Measurements from ENCODE around the gene LRP1.

LRP1 gene

GRCh38 chr12:57171668-57172067, 43.4 kb downstream of the LRP1 start:
- in situ Hi-C loops (cut with HindIII; ENCODE audit: low sequenced_read_pairs) = loop anchor here (5.0 kb wide), 1 partner anchor 39 kb away; no protein-coding TSS in a partner anchor
- no peak for TF ChIP-seq CTCF (IDR thresholded peaks at IDR 0.05; ENCODE audit: low read depth, low read length)
- no peak overlapping the region for H3K4me3 ChIP-seq (ENCODE audit: low read depth, low read length)
- DNase-seq (ENCODE audit: low read depth, low spot score) = no peak

GRCh38 chr12:57173089-57173488, 44.8 kb downstream of the LRP1 start:
- TF ChIP-seq CTCF (IDR thresholded peaks at IDR 0.05; ENCODE audit: low read depth, low read length) = peak; percentile 67
- DNase-seq (ENCODE audit: low read depth, low spot score) = no peak
- H3K4me3 ChIP-seq (ENCODE audit: low read depth, low read length) = no peak overlapping the region
- in situ Hi-C loops (cut with HindIII; ENCODE audit: low sequenced_read_pairs) = loop anchor here (5.0 kb wide), 1 partner anchor 41 kb away; no protein-coding TSS in a partner anchor

- TF ChIP-seq CTCF (IDR thresholded peaks at IDR 0.05; ENCODE audit: low read depth, low read length) = no peak
- no peak for DNase-seq (ENCODE audit: low read depth, low spot score)
- no peak overlapping the region for H3K4me3 ChIP-seq (ENCODE audit: low read depth, low read length)
- in situ Hi-C loops (cut with HindIII; ENCODE audit: low sequenced_read_pairs) = loop anchor here (5.0 kb wide), 1 partner anchor 41 kb away; no protein-coding TSS in a partner anchor
These were observed 45.4 kb downstream of the LRP1 start for GRCh38 chr12:57173683-57174082.

GRCh38 chr12:57175428-57176138, 47.3 kb downstream of the LRP1 start:
- peak; percentile 76 for DNase-seq (ENCODE audit: low read depth, low spot score)
- in situ Hi-C loops (cut with HindIII; ENCODE audit: low sequenced_read_pairs) = no loop called here
- no peak overlapping the region for H3K4me3 ChIP-seq (ENCODE audit: low read depth, low read length)
- peak; percentile 90 for TF ChIP-seq CTCF (IDR thresholded peaks at IDR 0.05; ENCODE audit: low read depth, low read length)

GRCh38 chr12:57176139-57176477, 47.8 kb downstream of the LRP1 start:
- TF ChIP-seq CTCF (IDR thresholded peaks at IDR 0.05; ENCODE audit: low read depth, low read length) = no peak
- no peak for DNase-seq (ENCODE audit: low read depth, low spot score)
- H3K4me3 ChIP-seq (ENCODE audit: low read depth, low read length) = no peak overlapping the region
- in situ Hi-C loops (cut with HindIII; ENCODE audit: low sequenced_read_pairs) = no loop called here

GRCh38 chr12:57176846-57177245, 48.6 kb downstream of the LRP1 start:
- no peak overlapping the region for H3K4me3 ChIP-seq (ENCODE audit: low read depth, low read length)
- TF ChIP-seq CTCF (IDR thresholded peaks at IDR 0.05; ENCODE audit: low read depth, low read length) = no peak
- in situ Hi-C loops (cut with HindIII; ENCODE audit: low sequenced_read_pairs) = no loop called here
- DNase-seq (ENCODE audit: low read depth, low spot score) = no peak
